ENCODE results near the gene MATN1.
A peak's percentile ranks its signal among the peaks of the same experiment; 100 is the strongest.

MATN1 gene

GRCh38 chr1:30718636-30719405, 4.6 kb downstream of the MATN1 start:
- DNase-seq (ENCODE audit: low read depth, low spot score) = peak; percentile 99

GRCh38 chr1:30718091-30718635, 5.2 kb downstream of the MATN1 start:
- DNase-seq (ENCODE audit: low read depth, low spot score) = peak; percentile 99

GRCh38 chr1:30716646-30717045, 6.7 kb downstream of the MATN1 start:
- DNase-seq (ENCODE audit: low read depth, low spot score) = no peak

GRCh38 chr1:30715886-30716285, 7.5 kb downstream of the MATN1 start:
- DNase-seq (ENCODE audit: low read depth, low spot score) = no peak

- DNase-seq (ENCODE audit: low read depth, low spot score) = no peak
Measured at GRCh38 chr1:30715216-30715615, 8.2 kb downstream of the MATN1 start.

- DNase-seq (ENCODE audit: low read depth, low spot score) = no peak
Measured at GRCh38 chr1:30714536-30715090, 8.8 kb downstream of the MATN1 start.

- no peak for DNase-seq (ENCODE audit: low read depth, low spot score)
Measured at GRCh38 chr1:30714025-30714424, 9.4 kb downstream of the MATN1 start.

GRCh38 chr1:30713311-30713710, 10.1 kb downstream of the MATN1 start:
- DNase-seq (ENCODE audit: low read depth, low spot score) = peak; percentile 36

- no peak for DNase-seq (ENCODE audit: low read depth, low spot score)
Measured at GRCh38 chr1:30712583-30712982, 10.8 kb downstream of the MATN1 start.

GRCh38 chr1:30710407-30710806, 13.0 kb downstream of the MATN1 start:
- no peak for DNase-seq (ENCODE audit: low read depth, low spot score)

GRCh38 chr1:30708361-30708728, 15.0 kb downstream of the MATN1 start:
- DNase-seq (ENCODE audit: low read depth, low spot score) = no peak

GRCh38 chr1:30707412-30708360, 15.7 kb downstream of the MATN1 start:
- peak; percentile 85 for DNase-seq (ENCODE audit: low read depth, low spot score)

GRCh38 chr1:30706528-30706927, 16.9 kb downstream of the MATN1 start:
- DNase-seq (ENCODE audit: low read depth, low spot score) = peak; percentile 38

GRCh38 chr1:30705698-30706097, 17.7 kb downstream of the MATN1 start:
- no peak for DNase-seq (ENCODE audit: low read depth, low spot score)

GRCh38 chr1:30704765-30705509, 18.4 kb downstream of the MATN1 start:
- DNase-seq (ENCODE audit: low read depth, low spot score) = no peak

- DNase-seq (ENCODE audit: low read depth, low spot score) = no peak
Measured at GRCh38 chr1:30704271-30704670, 19.1 kb downstream of the MATN1 start.

- DNase-seq (ENCODE audit: low read depth, low spot score) = no peak
Measured at GRCh38 chr1:30702823-30703222, 20.6 kb downstream of the MATN1 start.

GRCh38 chr1:30701258-30701633, 22.1 kb downstream of the MATN1 start:
- no peak for DNase-seq (ENCODE audit: low read depth, low spot score)

- DNase-seq (ENCODE audit: low read depth, low spot score) = peak; percentile 72
Measured at GRCh38 chr1:30700528-30701257, 22.7 kb downstream of the MATN1 start.

- no peak for DNase-seq (ENCODE audit: low read depth, low spot score)
Measured at GRCh38 chr1:30699762-30700161, 23.6 kb downstream of the MATN1 start.
